B cell (primary cell): ENCODE measurements around the gene EFL1.

ENCODE experiments used
- EZH2 ChIP-seq: IDR thresholded peaks from 2 replicates; pipeline ENCODE4 v1.6.1; 2012; ENCODE audit warnings: borderline replicate concordance, low read depth, mild to moderate bottlenecking, moderate library complexity, low read length; ENCODE audit not compliant: insufficient read depth, poor library complexity, severe bottlenecking
- TF ChIP-seq, protein P1 (sequence below): fragments of 200-600 bp; IDR thresholded peaks from one replicate; pipeline ENCODE4 v1.8.0; 2022; ENCODE audit warnings: antibody characterized with exemption, mild to moderate bottlenecking

GRCh38 chr15:82111918-82112317 lies 150.6 kb downstream of the EFL1 start:
- TF ChIP-seq, protein P1, sequence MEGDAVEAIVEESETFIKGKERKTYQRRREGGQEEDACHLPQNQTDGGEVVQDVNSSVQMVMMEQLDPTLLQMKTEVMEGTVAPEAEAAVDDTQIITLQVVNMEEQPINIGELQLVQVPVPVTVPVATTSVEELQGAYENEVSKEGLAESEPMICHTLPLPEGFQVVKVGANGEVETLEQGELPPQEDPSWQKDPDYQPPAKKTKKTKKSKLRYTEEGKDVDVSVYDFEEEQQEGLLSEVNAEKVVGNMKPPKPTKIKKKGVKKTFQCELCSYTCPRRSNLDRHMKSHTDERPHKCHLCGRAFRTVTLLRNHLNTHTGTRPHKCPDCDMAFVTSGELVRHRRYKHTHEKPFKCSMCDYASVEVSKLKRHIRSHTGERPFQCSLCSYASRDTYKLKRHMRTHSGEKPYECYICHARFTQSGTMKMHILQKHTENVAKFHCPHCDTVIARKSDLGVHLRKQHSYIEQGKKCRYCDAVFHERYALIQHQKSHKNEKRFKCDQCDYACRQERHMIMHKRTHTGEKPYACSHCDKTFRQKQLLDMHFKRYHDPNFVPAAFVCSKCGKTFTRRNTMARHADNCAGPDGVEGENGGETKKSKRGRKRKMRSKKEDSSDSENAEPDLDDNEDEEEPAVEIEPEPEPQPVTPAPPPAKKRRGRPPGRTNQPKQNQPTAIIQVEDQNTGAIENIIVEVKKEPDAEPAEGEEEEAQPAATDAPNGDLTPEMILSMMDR: no peak
- no peak for TF ChIP-seq EZH2
